Amniotic epithelial cell (primary cell): ENCODE measurements around the gene KRT85.
"Not testable (repeated sequence)": the region's sequence is repeated elsewhere in the genome, so short reads cannot be mapped to it uniquely, and the experiment has no call there.

Experiments
- DNase-seq: peaks from one replicate; pipeline ENCODE4 v3.0.0-alpha.2; 2010; ENCODE audit warnings: low read depth

Gene KRT85

GRCh38 chr12:52366738-52367485 lies at the start of gene KRT85:
Gene KRT85 (minus strand): TSS chr12:52367481. CDS start chr12:52367405, 76 bp downstream.
- DNase-seq, result no peak

- DNase-seq, result no peak
These were observed 49.5 kb upstream of the KRT85 start for GRCh38 chr12:52416795-52417194.

- peak; percentile 93 for DNase-seq
These were observed 48.8 kb upstream of the KRT85 start for GRCh38 chr12:52415870-52416750.

GRCh38 chr12:52414936-52415335 lies 47.7 kb upstream of the KRT85 start:
- no peak for DNase-seq

GRCh38 chr12:52413782-52414345 lies 46.6 kb upstream of the KRT85 start:
- no peak for DNase-seq

- DNase-seq, result no peak
These were observed 45.9 kb upstream of the KRT85 start for GRCh38 chr12:52413202-52413601.

- no peak for DNase-seq
These were observed 44.5 kb upstream of the KRT85 start for GRCh38 chr12:52411815-52412214.

- not testable (repeated sequence) for DNase-seq
These were observed 43.4 kb upstream of the KRT85 start for GRCh38 chr12:52410589-52411248.

GRCh38 chr12:52407918-52408317 lies 40.6 kb upstream of the KRT85 start:
- DNase-seq, result no peak

GRCh38 chr12:52405922-52406385 lies 38.7 kb upstream of the KRT85 start, which contains the start of gene KRT82:
Gene KRT82 (minus strand): TSS chr12:52406335. CDS start chr12:52406277, 58 bp downstream.
- no peak for DNase-seq

GRCh38 chr12:52404951-52405350 lies 37.7 kb upstream of the KRT85 start:
- no peak for DNase-seq

- no peak for DNase-seq
These were observed 36.3 kb upstream of the KRT85 start for GRCh38 chr12:52403561-52403960.

- no peak for DNase-seq
These were observed 35.7 kb upstream of the KRT85 start for GRCh38 chr12:52402873-52403540.

- no peak for DNase-seq
These were observed 35.1 kb upstream of the KRT85 start for GRCh38 chr12:52402377-52402776.

- DNase-seq, result no peak
These were observed 34.6 kb upstream of the KRT85 start for GRCh38 chr12:52401926-52402325.

GRCh38 chr12:52401526-52401925 lies 34.2 kb upstream of the KRT85 start:
- no peak for DNase-seq

- no peak for DNase-seq
These were observed 33.6 kb upstream of the KRT85 start for GRCh38 chr12:52400906-52401305.

GRCh38 chr12:52399756-52400155 lies 32.5 kb upstream of the KRT85 start:
- no peak for DNase-seq

- no peak for DNase-seq
These were observed 30.9 kb upstream of the KRT85 start for GRCh38 chr12:52398176-52398575.

GRCh38 chr12:52396656-52397055 lies 29.4 kb upstream of the KRT85 start:
- no peak for DNase-seq

GRCh38 chr12:52395761-52396434 lies 28.6 kb upstream of the KRT85 start:
- DNase-seq, result peak; percentile 45
